Lung microvascular endothelial cell (primary cell): Measurements from ENCODE around the gene WWOX. TPM values are rescaled to one million over a fixed set of nuclear protein-coding genes. Genes with fewer than 3 reads are reported as not detected.

Source experiments
- DNase-seq, 2 donors: peaks; one replicate each; pipeline versions ENCODE4 v3.0.0 to v3.0.0-alpha.2; 2010; ENCODE audit warnings: low read depth in 2 of 2
- total RNA-seq: library from RNA; depleted of rRNA; stranded (reverse); fragments of >200 nt; gene quantifications from 2 replicates; pipeline ENCODE4 v1.2.1, GENCODE V29; 2014

WWOX gene
- total RNA-seq, 1 donor from 2014 or later = 8.7 TPM

DNA sequence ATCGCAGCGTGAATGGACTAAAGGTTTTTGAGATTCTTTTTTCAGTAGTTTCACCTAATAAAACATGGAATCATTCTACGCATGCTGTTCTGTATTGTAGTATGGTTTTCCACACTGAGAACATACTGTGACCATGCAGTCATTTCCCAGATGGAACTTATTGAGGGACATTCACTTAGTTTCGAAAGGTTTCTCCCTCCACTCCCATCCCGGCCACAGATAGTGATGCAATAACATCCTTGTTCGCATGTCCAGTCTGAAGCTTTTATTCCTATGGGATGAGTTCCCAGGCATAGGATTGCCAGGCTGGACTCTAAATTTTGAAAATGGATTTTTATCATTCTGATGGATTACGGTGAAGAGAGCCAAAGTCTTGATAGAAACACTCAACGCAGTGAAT, 420.4 kb downstream of the WWOX start:
- no peak for DNase-seq

DNA sequence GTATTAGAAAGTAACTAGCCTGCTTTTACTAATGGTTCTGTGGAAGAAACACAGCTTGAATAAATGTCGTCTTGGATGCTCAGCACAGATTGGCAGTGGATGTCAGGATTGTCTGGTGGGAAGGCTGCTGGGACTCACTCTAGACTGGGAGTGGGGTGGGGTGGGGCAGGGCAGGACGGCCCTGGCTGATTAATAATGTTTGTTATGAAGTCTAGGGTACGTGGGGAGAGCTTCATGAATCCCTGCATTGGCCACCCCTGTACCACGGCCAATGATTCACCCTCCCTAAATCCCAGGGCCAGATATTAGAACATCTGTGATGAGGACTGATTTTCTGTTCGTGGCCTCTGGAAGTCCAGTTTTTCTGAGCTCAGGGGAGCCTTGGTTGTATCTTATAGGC, 421.0 kb downstream of the WWOX start:
- no peak for DNase-seq

DNA sequence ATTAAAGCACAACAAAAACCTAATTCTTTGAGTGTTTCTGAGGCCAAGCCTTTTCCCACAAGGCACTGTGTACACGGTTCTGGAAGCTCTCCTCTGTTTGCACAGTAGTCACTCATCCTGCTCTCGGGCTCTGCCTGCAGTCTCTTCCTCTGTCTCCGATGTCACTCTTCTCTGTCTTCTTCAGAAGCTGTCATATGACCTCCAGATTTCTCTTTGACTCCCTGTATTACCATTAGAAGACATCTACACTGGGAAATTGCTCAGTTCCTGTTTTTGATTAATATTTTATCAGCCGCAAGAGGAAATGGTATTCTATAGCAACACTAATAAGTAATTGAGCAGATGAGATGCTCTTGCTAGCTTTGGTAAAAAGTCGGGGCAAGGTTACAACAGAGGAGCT, 422.9 kb downstream of the WWOX start:
- DNase-seq = no peak

DNA sequence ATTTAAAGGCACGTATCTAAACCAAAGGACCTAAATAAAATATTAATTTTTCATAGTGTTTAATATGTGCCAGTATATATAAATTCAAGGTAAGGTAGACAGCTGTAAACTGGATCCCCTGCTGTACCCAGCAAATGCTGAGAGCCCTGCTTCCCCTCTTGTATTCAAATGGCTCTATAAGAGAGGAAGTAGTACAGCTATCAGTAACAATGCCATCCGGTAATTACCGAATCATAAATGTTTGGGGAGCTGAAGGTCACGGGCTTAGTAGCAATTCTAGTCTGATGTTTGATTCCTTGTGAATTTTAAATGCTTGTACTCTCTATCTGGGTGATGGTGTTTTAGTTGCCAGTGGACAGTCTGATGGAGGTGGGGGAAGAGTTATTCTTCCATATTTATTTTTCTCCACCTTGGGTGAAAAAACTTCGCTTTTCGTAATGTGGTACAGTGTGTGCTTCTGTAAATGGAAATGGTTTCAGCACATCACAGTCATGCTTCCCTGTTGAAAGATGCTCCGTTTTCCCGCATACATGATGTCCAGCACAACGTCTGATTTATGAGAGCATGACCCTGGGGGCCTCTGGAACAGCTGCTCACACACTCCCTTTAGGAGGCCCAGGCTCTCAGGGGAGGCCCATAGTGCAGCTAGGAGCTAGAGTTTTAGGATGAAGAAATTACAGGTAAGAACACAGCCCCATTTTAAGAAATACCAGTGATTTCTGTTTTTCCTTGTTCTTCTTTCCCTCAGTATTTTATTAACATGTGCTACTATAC, 423.9 kb downstream of the WWOX start:
- no peak for DNase-seq

DNA sequence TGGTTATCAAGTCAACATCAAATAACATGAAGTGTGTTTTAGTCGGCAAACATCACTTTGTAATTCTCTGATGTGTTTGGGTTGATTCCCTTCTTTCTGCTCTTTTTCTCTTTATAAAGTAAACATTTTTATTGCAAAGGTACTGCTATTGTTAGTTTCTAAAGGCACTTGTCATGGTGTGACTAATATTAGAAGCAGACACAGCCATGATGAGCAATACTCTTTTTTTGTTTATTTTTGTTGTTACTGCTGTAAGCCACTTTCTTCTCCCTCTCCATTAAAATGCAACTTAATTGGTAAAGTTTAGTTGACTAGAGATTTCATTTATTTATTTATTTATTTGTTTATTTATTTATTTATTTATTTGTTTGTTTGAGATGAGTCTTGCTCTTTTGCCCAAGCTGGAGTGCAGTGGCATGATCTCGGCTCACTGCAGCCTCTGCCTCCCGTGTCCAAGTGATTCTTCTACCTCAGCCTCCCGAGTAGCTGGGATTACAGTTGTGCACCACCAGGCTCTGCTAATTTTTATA, 424.7 kb downstream of the WWOX start:
- no peak for DNase-seq

DNA sequence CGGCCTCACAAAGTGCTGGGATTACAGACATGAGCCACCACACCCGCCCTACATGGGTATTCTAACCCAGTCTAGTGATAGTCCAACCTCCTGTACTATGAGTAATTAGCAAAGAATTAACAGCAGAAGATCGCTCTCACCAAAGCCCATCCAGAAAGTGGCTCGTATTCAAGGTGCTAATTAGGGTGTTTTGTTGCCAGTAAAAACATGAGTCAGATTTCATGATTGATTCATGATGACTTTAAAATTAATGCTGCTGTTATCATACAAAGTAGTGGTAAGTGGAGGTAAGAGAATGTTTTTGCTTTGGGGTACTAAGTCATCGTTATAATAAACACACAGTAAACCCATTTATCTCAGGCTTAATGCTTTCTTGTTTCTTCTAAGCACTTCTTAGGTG, 428.8 kb downstream of the WWOX start:
- DNase-seq = no peak

DNA sequence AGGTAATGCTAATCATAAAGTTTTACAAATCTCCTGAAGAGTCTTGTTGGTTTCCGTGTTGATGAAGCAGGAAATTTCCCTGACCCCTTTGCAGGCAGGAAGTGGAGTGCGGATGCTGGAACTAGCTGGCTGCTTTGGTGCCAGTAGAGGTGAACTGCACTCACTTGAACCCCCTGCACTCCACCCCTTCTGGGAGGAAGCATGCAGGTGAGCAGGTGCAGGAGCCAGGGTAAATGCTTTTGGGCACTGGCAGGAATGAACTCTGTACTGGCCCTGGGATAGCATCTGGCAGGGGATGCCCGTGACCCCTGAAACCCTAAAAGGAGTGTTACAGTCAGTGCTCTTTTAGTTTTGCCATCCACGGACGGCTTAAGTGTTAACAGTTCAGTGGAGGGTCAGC, 430.4 kb downstream of the WWOX start:
- DNase-seq = no peak

DNA sequence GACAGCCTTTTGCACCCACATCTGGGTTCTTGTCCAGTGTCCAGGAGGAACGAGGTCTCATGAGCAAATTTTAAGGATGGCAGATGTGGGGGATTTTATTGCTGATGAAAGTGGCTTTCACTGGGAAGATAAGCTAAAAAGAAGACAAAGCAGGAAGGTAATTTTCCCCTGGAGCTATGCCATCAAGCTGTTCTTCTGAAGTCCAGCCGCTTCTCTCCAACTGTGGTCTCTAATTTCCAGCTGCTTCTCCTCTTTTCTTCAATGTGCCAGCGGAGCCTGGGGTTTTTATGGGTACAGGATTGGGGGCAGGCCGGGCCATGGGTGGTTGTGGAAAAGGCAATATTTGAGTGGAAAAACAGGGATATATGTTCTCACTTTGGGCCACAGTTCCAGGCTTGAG, 430.8 kb downstream of the WWOX start:
- DNase-seq = no peak

DNA sequence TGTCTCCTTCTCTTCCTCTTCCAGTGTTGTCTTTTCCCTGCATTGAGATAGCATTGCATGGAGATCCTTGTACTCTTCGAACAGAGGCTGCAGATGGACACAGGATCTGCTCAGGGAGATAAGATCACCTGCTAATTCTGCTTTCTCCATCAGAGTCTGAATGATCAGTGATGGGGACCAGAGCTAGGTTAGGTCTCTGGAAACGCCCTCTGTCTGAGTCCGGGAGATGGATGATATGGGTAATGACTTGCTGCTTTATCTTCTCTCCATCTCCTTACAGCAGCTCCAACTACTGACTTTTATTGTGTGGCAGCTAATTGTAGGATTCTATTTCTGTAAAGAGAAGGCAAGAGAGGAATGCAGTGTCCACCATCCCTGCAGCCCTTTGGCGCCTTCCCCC, 435.6 kb downstream of the WWOX start:
- no peak for DNase-seq

DNA sequence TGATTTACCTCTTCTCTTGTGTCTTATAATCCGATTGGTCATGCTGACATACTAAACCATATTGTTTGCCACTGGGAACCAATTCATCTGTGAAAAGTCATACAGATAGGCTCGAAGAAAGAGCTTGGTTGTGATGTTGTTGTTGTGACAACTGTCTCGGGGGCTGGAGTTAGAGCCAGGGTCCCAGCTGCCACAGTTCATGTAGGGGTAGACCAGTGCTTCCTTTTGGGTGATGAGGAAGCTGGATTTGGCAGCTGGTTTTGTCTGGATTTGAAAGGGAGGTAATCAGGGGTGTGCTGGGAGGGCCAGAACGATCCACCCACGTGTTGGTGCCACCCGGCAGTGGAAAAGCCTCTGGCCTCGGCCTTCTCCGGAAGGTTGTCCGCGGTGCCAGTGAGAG, 438.1 kb downstream of the WWOX start:
- DNase-seq = no peak

DNA sequence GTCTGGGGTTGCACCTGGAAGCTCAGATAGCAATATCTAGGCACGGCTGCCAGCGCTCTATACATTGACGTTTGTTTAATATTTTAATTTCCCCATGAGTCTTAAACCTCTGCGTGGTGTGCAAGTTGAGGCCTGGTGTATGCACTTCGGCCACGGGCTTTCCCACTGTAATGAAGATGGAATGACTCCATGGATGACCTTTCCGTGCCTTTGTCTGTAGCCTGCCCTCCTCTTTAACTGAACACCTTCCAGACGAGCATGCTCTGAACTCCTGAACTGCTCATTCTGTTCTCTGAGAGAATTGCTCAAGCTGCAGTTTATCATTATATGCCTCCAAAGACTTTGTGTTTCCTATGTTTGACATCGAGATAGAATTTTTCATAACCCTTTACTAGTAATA, 438.8 kb downstream of the WWOX start:
- no peak for DNase-seq

DNA sequence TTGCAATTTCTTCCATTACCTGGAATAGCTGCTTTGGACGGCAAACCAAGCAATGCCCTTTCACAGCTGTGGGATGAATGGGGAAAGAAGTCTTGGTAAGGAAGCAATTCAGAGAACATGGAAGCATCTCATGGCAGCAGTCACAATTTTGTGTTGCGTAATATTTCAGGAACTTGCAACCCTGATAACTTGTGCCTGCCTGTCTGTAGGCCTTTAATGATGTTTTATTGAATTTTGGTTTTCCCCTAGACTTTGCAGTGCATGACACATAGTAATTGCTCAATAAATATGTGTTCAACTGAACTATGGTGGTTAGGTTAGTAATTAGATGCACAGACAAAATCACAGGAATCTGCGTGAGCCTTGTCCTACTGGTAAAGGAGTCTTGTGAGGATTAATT, 439.5 kb downstream of the WWOX start:
- DNase-seq = no peak

DNA sequence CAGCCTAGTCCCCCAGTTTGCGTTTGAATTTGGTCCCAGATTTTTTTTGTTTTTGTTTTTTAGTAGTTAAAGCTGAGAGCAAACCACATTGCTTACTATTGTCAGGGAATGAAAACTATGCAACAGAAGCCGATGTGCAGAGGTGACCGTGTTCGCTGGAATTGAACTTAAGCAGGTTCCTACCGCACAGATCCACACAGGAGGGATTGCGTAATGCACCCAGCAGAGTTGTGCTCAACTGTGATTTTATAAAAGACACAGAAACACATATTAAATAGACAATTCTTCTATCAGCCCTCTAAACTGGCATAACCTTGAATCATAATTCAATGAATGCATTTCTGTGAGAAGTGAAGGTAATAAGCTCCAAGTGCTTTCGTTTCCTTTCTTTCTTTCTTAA, 443.0 kb downstream of the WWOX start:
- DNase-seq = no peak

DNA sequence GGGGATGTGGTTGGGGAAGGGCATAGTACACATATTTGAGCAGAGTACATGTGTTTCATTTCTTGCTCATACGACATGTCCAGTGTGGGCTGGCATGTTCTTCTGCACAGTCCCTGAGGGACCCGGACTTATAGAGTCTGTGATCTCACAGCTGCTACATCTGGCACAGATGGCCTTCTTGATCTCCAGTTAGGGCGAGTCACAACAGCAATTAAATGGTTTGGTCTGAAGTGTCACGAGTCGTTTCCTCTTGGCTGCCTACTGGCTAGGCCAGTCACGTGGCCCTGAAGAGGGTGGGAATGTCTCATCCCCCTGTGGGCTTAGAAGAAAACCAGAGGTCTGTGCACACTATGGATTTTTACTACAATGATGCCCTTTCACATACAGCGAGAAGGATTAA, 443.6 kb downstream of the WWOX start:
- no peak for DNase-seq

DNA sequence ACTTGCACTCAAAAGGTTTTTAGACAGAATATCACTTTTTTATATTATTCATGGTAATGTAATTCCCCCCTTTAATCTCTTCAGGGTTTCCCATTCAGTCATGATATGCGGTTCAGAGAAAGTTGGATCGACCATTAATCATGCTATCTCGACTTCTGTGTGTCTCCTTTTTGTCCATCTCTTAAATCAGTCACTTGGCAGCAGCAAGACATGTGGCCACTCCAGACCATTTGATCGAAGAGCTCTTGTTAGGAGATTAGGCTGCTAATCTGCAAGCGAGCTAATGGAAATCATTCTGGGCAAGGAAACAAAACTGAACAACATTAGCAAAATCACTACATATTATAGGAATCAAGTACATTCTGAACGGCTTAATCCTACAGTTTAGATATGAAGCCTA, 449.9 kb downstream of the WWOX start:
- no peak for DNase-seq

DNA sequence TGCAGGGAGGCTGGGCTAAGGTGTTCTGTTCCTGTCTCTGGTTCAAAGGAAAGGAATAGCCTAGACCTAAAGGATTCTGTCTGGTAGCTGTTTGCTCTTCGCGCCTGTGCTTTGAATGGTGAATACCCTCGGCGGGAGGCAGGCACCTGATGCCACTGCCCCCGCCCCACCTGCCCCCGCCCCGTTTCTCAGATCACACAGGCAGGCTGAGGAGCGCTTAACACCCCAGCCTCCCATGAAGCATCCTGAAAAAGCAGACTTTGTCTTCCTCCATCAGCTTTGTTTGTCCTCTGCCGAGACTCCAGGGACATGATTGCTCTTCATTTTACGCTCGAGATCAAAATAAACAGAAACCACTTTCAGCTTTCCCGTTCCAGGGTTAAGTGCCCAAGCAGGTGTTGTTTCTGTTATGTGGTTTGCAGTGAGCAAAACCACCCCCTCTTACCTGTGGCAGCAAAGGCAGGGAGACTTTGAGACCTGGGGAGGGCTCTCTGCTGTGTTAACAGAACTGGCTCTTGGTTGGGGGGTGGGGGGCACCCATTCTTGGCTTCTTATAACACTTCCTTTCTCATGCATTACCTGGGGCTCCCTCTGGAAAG, 452.1 kb downstream of the WWOX start:
- DNase-seq = no peak

DNA sequence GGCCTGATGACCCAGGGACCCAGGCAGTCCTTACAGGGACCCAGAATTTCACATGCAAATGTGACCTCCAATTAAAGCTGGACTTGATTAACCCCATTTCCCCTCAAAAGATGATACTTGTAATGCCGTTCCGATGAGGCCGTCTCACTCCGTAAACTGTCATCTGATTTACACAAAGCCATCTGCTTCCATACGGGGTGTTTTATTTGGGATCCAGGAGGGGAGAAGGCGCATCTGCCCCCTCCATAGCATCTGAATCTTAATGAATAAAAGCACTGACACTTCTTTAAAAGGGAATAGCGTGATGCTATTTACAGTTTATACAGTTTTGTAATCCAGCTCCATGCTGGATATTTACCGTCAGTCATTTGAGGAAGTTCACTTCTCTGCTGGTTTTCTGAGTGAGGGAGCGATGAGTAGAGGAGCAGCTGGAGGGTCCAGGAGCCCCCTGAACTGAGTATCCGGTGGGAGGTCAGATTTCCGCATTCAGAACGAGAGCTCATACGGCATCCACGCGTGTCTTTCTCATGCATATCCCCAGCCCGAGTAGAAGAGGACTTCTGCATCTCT, 452.7 kb downstream of the WWOX start:
- no peak for DNase-seq

DNA sequence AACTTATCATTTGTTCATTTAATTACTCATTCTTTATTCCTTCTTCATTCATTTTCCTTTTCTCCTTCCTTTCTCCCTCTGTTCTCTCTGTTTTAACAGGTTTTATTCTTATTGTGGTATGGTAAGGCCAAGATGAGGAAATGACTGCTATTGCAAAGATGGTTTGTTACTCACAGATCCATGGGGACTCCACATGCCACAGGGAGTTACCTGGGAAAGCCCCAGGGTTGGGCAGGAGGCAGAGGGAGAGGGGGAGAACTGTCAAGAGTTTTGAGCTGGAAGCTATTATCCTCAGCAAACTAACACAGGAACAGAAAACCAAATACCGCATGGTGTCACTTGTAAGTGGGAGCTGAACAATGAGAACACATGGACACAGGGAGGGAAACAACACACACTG, 453.3 kb downstream of the WWOX start:
- no peak for DNase-seq

DNA sequence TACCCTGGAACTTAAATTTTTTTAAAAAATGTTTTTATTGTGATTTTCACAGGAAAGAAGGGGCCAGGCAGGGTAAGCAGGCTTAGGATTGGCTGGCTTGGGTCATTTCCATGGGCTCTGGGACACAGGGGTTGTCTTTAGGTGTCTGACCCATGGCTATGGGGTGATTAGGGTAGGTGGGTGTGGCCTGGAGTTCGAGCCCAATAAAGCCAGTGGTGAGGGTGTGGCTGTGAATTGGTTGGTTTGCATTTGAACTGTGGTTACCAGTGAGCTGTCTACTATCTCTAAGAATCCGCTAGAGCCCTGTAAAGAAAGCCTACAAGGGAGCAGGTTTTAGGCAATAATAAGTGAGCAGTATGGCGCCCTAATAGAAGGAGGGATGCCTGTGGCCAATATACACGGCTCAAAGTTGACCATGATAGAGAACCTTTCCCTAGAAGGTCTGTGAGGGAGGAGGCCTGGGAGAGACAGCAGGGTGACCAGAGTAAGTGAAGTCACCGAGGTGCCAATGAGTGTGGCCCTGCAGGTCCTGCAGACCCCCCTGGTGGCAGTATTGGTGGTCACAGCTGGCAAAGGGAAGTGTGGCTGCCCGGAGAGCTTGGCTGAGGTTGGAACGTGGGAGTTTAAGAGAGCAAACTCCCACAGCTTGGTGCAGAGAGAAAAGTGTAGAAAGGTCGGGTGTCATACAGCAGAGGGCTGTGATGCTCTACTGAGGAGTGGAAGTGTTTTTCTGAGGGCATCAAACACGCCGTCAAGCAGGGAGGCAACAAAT, 454.0 kb downstream of the WWOX start:
- DNase-seq = no peak

DNA sequence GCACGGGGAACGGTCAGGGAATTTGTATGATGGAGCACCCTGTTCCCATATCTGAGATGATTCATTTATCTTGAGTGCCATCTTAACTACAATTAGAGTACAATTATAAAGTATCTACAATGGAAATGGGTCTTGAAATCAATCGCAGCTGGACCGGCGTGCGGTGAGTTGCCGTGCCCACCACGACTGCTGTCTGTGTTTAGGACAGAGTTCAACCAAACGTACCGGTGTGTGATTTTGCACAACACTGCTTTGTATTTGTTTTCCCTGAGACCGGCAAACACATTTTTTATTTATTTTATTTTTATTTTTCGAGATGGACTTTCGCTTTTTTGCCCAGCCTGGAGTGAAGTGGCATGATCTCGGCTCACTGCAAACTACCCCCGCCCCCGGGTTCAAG, 457.0 kb downstream of the WWOX start:
- DNase-seq = no peak

DNA sequence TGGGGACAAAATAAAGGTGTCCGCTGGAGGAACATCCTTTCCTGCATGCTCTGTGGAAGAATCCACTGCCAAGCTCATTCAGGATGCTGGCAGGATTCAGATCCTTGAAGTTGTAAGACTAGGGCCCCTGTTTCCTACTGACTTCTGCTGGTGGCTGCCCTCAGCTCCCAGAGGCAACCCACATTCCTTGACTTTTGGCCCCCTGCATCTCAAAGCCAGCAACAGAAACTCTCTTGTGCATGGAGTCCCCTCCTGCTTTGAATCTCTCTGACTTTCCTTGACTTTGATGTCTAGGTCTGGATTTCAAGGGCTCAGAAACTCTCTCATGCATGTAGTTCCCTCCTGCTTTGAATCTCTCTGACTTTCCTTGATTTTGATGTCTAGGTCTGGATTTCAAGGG, 461.5 kb downstream of the WWOX start:
- no peak for DNase-seq

DNA sequence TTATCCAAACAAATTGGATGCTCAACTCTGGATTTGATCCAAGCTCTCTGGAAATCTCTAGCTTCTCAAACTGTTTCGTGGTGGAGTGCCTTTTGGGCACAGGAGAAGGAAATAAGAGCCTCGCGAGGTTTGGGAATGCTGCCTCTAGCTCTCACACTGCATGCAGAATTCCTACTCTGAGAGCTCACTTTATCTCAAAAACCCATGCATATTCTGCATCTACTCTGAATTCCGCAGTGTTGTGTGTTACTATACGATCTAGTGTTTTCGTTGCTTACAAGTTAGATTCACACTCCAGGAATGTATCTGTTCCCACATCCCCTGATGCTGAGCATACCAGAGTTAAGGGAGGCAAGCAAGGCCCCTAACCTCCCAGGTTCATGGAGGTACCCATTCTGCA, 462.7 kb downstream of the WWOX start:
- DNase-seq = no peak
